HL-60 (cell line): Measurements from ENCODE around the gene LRP8.
A peak's percentile ranks its signal among the peaks of the same experiment; 100 is the strongest.

Source experiments
- POLR2AphosphoS5 ChIP-seq: IDR thresholded peaks from 2 replicates; pipeline ENCODE4 v1.6.1; 2012; ENCODE audit warnings: low read depth
- TF ChIP-seq, protein P1 (sequence below): IDR thresholded peaks from one replicate; pipeline ENCODE4 v1.5.1; 2011; ENCODE audit warnings: low read length, control low read depth, inconsistent platforms; ENCODE audit not compliant: insufficient read depth
- TF ChIP-seq, protein P2 (sequence below): IDR thresholded peaks from 2 replicates; pipeline ENCODE4 v1.6.1; 2012; ENCODE audit warnings: low read depth; ENCODE audit not compliant: insufficient replicate concordance

GRCh38 chr1:53326598-53327181 lies 1.2 kb downstream of the LRP8 start:
- TF ChIP-seq, protein P1, sequence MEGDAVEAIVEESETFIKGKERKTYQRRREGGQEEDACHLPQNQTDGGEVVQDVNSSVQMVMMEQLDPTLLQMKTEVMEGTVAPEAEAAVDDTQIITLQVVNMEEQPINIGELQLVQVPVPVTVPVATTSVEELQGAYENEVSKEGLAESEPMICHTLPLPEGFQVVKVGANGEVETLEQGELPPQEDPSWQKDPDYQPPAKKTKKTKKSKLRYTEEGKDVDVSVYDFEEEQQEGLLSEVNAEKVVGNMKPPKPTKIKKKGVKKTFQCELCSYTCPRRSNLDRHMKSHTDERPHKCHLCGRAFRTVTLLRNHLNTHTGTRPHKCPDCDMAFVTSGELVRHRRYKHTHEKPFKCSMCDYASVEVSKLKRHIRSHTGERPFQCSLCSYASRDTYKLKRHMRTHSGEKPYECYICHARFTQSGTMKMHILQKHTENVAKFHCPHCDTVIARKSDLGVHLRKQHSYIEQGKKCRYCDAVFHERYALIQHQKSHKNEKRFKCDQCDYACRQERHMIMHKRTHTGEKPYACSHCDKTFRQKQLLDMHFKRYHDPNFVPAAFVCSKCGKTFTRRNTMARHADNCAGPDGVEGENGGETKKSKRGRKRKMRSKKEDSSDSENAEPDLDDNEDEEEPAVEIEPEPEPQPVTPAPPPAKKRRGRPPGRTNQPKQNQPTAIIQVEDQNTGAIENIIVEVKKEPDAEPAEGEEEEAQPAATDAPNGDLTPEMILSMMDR, result no peak
- TF ChIP-seq POLR2AphosphoS5, result peak; percentile 83
- TF ChIP-seq, protein P2, sequence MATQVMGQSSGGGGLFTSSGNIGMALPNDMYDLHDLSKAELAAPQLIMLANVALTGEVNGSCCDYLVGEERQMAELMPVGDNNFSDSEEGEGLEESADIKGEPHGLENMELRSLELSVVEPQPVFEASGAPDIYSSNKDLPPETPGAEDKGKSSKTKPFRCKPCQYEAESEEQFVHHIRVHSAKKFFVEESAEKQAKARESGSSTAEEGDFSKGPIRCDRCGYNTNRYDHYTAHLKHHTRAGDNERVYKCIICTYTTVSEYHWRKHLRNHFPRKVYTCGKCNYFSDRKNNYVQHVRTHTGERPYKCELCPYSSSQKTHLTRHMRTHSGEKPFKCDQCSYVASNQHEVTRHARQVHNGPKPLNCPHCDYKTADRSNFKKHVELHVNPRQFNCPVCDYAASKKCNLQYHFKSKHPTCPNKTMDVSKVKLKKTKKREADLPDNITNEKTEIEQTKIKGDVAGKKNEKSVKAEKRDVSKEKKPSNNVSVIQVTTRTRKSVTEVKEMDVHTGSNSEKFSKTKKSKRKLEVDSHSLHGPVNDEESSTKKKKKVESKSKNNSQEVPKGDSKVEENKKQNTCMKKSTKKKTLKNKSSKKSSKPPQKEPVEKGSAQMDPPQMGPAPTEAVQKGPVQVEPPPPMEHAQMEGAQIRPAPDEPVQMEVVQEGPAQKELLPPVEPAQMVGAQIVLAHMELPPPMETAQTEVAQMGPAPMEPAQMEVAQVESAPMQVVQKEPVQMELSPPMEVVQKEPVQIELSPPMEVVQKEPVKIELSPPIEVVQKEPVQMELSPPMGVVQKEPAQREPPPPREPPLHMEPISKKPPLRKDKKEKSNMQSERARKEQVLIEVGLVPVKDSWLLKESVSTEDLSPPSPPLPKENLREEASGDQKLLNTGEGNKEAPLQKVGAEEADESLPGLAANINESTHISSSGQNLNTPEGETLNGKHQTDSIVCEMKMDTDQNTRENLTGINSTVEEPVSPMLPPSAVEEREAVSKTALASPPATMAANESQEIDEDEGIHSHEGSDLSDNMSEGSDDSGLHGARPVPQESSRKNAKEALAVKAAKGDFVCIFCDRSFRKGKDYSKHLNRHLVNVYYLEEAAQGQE, result no peak
